ENCODE results near the gene LRRC55. TPM values are rescaled to one million over a fixed set of nuclear protein-coding genes. Genes with fewer than 3 reads are reported as not detected.

LRRC55 gene
- polyA plus RNA-seq, 2 of the 4 experiments (the other 2 are of a cell fraction), result 0.01 TPM; not detected in 1

GRCh38 chr11:57230791-57231538, 49.2 kb downstream of the LRRC55 start (continued):
- TF ChIP-seq, protein P1, sequence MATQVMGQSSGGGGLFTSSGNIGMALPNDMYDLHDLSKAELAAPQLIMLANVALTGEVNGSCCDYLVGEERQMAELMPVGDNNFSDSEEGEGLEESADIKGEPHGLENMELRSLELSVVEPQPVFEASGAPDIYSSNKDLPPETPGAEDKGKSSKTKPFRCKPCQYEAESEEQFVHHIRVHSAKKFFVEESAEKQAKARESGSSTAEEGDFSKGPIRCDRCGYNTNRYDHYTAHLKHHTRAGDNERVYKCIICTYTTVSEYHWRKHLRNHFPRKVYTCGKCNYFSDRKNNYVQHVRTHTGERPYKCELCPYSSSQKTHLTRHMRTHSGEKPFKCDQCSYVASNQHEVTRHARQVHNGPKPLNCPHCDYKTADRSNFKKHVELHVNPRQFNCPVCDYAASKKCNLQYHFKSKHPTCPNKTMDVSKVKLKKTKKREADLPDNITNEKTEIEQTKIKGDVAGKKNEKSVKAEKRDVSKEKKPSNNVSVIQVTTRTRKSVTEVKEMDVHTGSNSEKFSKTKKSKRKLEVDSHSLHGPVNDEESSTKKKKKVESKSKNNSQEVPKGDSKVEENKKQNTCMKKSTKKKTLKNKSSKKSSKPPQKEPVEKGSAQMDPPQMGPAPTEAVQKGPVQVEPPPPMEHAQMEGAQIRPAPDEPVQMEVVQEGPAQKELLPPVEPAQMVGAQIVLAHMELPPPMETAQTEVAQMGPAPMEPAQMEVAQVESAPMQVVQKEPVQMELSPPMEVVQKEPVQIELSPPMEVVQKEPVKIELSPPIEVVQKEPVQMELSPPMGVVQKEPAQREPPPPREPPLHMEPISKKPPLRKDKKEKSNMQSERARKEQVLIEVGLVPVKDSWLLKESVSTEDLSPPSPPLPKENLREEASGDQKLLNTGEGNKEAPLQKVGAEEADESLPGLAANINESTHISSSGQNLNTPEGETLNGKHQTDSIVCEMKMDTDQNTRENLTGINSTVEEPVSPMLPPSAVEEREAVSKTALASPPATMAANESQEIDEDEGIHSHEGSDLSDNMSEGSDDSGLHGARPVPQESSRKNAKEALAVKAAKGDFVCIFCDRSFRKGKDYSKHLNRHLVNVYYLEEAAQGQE (IDR thresholded peaks at IDR 0.05), result no peak
- no peak for TF ChIP-seq ZC3H11A (IDR thresholded peaks at IDR 0.05)
- TF ChIP-seq CEBPB (IDR thresholded peaks at IDR 0.05), result no peak

- no peak overlapping the region for H3K4me2 ChIP-seq
- peak overlapping the region in 1 of 2 experiments; percentile 21; a peak in 2 of 6 replicates for H3K27ac ChIP-seq
- H3K9me3 ChIP-seq, result no peaks in the 10 kb centered on the region
- TF ChIP-seq HEYL (CRISPR knock-in tag; IDR thresholded peaks at IDR 0.05) (no peak), PHF8 (IDR thresholded peaks at IDR 0.05; ENCODE audit: borderline replicate concordance, low read depth) (no peak), POLR2A (IDR thresholded peaks at IDR 0.05; ENCODE audit: low read length) (no peak), MAFK (IDR thresholded peaks at IDR 0.05; ENCODE audit: partially characterized antibody) (no peak), POLR2AphosphoS2 (conservative IDR thresholded peaks at IDR 0.05; ENCODE audit: low read length) (no peak), CHD2 (IDR thresholded peaks at IDR 0.05; ENCODE audit: low read length, partially characterized antibody) (no peak), ZSCAN20 (CRISPR knock-in tag; IDR thresholded peaks at IDR 0.05) (no peak), BHLHE40 (IDR thresholded peaks at IDR 0.05; ENCODE audit: low read depth, low read length) (no peak), CBX8 (IDR thresholded peaks at IDR 0.05) (no peak), CHD4 (IDR thresholded peaks at IDR 0.05; ENCODE audit: borderline replicate concordance) (no peak), JUN (IDR thresholded peaks at IDR 0.05) (no peak), FOSL2 (IDR thresholded peaks at IDR 0.05) (no peak), FOSL2 (CRISPR knock-in tag; IDR thresholded peaks at IDR 0.05) (no peak), TFCP2L1 (CRISPR knock-in tag; IDR thresholded peaks at IDR 0.05) (no peak), RNF2 (IDR thresholded peaks at IDR 0.05; ENCODE audit: borderline replicate concordance, low read depth) (no peak), TP53 (CRISPR knock-in tag; IDR thresholded peaks at IDR 0.05) (no peak), FOSB (CRISPR knock-in tag; IDR thresholded peaks at IDR 0.05) (no peak), MAX (IDR thresholded peaks at IDR 0.05) (no peak)
- TF ChIP-seq, protein P1 (IDR thresholded peaks at IDR 0.05), result no peak
- TF ChIP-seq, protein P2, sequence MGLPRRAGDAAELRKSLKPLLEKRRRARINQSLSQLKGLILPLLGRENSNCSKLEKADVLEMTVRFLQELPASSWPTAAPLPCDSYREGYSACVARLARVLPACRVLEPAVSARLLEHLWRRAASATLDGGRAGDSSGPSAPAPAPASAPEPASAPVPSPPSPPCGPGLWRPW (IDR thresholded peaks at IDR 0.05), result no peak
- TF ChIP-seq, protein P3, sequence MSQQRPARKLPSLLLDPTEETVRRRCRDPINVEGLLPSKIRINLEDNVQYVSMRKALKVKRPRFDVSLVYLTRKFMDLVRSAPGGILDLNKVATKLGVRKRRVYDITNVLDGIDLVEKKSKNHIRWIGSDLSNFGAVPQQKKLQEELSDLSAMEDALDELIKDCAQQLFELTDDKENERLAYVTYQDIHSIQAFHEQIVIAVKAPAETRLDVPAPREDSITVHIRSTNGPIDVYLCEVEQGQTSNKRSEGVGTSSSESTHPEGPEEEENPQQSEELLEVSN (IDR thresholded peaks at IDR 0.05; ENCODE audit: borderline replicate concordance, low read depth), result no peak
- no peak for DNase-seq (ENCODE audit: low read depth in 1 of 2, low spot score in 1 of 2)
- no peaks in the 10 kb centered on the region for H3K4me1 ChIP-seq
- 66% methylated on average over 3 of the region's 3 CpGs for WGBS (ENCODE audit: missing lambda C conversion rate)
- ChIA-PET POLR2A (no interaction called here), CTCF (interaction anchor here (1.0 to 2.1 kb wide), 2 partner anchors 17 to 18 kb away, joined by 4 to 13 read pairs; no protein-coding TSS in a partner anchor)
- ATAC-seq, result no peak
- FAIRE-seq, result no peak
- no peak overlapping the region for H3K4me3 ChIP-seq
Observed at GRCh38 chr11:57231539-57232253, 49.9 kb downstream of the LRRC55 start.
